HG02840 (cell line): Measurements from ENCODE around the gene MRPL36.

Source experiments
- ATAC-seq: cut with Tn5 transposase; IDR thresholded peaks from one replicate; pipeline ENCODE4 v1.9.1; 2021; ENCODE audit warnings: mild to moderate bottlenecking, moderate library complexity, moderate number of reproducible peaks; ENCODE audit not compliant: unreplicated experiment, low FRiP score

The MRPL36 gene

DNA sequence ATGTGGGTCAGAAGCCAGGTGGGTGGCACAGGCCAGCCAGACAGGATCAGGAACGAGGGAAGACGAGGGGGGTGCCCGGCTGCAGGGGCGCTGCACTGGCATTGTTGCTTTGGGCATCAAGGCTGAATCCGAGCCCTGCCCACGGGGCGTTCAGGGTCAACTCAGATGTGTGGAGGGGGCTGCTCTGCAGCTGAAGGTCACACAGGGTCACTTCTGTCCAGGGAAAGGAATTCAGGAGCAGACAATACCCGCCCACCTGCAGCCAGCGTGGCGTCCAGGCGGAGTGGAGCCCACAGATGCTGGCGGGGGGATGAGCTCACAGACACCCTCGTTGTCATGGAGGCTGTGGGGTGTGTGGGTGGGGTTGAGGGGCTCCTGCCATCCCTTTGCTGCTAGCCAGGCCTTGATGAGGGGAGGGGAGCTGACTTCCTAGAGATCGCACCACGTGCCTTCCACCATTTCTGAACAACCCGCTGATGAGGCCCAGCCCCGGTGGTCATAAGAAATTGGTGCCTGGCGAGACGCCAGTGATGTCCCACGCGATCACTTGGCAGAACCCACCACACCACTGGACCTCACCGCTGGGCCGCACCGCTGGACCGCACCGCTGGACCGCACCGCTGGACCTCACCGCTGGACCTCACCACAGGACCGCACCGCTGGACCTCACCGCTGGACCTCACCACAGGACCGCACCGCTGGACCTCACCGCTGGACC lies 31.2 kb downstream of the MRPL36 start:
- ATAC-seq = no peak

GRCh38 chr5:1767524-1768282 lies 31.9 kb downstream of the MRPL36 start:
- ATAC-seq = no peak

DNA sequence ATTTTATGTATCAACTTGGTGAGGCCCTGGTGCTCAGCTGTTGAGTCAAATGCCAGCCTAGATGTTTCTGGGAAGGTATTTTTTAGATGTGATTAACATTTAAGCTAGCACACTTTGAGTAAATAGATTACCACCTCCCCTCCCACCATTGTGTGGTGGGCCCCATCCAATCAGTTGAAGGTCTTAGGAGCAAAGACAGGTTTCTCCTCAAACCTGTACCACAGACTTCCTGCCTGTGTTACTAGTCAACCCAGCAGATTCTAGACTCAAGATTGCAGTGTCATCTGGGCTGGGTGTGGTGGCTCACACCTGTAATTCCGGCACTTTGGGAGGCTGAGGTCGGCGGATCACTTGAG lies 33.8 kb downstream of the MRPL36 start:
- no peak for ATAC-seq

DNA sequence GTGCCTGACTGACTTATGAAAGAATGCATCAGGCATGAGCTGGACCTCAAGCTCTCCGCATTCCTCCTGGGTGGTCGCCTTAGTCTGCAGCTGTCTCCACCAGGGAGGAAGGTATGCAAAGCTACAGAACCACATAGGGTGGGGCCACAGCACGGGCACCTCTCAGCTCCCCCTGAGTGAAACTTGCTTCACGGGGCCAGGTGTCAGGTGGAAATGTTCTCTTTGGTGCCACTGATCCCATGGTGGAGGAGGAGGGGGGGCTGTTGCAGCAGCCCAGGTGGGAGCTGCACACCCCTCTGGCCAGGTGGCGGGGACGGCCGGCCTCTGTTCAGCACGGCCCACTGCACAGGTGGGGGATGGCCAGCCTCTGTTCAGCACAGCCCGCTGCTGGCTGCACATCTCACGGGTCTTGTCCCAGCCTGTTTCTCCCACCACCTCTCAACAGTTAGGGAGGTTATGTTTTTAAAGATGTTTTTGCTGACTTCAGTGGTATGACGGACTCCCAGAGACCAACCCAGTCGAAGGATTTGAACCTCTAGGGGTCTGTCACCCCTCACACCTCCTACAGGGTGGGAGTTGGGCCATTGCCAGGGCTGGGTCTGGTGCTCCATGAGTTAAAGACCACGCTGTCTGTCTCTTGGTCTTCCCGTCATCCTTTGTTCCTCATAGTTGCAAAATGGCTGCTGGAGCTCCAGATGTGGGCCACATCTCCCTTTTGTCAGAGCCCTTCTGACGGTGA lies 34.3 kb downstream of the MRPL36 start:
- ATAC-seq = no peak

DNA sequence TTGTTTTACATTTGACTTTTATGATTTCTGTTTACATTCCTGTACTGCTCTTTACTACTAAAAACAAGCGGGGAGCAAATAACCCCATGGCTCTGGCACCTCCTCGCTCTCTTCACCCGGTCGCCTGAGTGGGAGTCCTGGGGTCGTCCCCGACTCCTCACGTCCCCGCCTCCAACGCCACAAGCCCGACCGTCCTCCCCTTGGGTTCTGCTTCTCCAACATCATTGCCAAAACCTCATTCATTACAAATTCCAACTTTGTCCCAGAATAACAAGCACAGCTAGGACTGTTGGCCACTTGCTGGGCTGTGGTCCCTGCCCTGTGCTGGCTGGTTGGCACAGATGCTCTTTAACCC lies 35.1 kb downstream of the MRPL36 start:
- no peak for ATAC-seq

DNA sequence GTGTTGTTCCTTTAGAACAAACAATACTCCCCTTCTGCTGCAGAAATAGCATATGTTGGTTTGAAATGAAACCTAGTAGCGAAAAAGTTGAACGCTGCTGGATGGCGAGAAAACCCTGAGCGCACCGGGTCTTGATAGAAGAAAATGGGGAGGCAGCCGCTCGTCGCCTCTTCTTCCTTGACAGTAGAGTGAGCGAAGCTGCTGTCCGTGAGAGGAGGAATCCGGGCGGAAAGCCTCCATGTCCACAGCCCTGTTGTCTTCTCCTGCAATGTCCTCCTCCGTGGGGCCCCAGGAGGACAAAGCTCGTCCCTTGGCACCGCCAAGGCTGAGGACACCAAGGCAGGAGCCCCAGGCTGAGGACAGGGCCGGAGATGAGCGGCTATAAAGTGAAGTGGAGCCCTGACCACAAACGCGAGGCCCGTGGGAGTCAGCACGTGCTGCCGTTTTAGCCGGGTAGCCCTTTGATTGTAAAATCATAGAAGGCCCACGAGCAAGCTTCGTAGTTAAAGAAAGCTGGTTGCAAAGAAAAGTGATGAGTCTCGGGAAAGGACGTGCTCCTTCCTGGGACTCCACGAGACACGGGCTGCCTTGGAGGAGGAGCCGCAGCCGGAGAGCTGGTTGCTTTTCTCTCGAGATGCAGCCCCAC lies 35.6 kb downstream of the MRPL36 start:
- ATAC-seq = no peak

DNA sequence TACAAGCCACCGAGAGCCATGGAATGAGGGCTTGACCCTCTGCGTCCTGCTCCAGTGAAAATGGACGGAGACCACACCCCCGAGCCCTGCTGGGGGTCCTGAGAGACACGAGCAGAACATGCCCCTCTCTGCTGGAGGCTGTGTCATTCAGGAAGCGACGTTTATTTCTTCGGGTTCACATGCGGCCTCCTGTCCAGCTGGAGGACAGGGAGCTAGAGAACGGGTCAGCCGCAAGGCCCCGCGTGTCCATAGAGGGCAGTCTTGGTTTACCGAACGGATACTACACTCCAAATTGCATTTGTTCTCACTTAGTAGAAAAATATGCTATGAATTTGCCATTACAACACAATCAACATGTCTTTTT lies 36.1 kb downstream of the MRPL36 start:
- no peak for ATAC-seq

DNA sequence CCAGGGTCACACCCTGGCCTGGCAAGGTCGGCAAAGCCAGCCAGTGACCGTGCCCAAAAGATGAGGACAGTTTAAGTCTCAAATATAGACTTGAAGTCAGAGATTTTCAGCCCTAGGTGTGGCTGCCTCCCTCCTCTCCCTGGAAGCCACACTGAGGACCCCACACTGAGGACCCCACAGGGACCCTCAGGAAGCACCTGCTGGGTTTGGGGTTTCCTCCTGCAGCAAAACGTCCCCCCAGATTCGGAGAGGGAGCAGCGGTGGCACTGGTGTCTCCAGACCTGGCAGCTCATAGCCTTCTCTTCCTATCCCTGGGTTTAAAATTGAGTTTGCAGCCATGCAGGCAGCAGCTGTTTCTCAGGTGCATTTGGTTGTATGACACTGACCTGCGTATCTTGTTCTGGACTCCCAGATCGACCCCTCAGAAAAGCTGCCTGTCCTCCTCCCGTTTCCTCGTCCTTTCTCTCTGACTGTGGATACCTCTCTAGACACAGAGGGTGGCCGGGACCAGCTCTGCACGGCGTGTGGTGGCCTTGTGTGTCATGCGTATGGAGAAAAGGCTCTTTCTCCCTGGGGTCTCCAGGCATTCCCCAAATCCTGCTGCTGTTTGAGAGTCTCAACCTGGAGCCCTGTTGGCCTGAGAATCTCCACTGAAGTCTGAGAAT lies 36.6 kb downstream of the MRPL36 start:
- ATAC-seq = no peak

GRCh38 chr5:1762121-1762882 lies 37.3 kb downstream of the MRPL36 start:
- ATAC-seq = no peak

DNA sequence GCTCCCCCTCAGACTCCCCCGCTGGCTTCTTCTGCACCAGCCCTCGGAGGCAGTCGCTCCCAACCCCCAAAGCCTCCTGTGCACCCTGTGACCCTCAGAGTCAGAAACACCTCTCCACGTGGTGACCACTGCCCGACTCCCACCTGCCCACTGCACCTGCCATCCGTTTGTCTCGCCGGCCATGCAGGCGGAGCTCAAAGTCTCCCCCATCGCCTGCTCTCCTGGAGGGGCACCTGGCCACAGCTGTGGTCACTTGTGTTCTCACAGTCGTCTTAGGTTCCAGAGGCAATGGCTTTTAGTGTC lies 38.2 kb downstream of the MRPL36 start:
- no peak for ATAC-seq

DNA sequence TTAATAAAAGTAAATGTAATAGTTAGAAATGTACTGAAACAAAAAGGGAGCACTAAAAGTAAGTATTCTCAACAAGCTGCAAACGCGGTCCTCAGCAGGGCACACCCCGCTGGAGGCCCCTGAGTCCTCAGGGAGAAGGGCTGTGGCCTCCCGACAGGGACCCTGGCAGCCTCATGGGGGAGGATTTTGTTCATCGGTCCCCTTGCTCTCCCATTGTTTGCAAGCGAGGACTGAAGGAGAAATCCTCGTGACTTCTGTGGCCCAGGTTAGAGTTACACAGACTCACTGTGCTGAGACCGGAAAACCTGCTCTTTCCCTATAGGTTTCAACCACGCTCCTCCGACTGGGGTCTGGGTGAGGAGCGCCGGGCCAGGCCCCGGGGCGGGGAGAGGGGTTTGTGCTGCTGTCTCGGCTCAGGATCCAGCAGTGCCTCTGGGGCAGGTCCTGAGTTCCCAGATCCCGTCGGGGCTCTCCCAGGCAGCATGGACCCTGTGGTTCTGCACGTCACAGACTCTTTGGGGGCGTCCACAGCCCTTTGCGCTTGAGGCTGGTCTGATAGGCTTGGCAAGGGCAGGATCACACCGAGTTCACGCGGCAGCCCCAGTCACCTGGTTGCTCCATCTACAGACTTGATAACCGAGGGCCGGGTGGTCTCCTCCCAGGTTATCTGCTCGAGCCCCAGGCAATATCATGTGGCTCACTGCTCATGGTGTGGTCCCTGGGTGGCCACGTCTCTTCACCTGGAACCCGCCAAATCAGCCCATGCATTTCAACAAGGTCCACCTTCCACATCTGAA lies 38.8 kb downstream of the MRPL36 start:
- no peak for ATAC-seq

DNA sequence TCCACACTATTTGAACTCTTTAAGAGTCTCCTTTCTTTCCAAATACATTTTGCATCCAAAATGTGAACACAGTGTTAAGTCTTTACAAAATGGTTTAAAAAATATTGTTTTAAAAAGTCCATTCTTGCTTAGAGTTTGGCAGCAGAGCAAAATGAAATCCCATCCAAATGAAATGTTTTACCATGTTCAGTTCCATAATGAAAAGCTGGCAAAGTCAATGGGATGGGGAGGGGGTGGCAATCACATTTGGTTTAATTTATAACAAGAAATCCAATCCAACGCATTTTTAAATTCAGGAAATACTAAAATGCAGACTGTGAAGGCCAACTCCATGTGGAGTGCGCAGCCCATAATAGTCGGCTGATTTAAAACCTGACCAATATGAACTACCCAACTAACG lies 39.4 kb downstream of the MRPL36 start:
- no peak for ATAC-seq

GRCh38 chr5:1759378-1759970 lies 40.2 kb downstream of the MRPL36 start:
- no peak for ATAC-seq

DNA sequence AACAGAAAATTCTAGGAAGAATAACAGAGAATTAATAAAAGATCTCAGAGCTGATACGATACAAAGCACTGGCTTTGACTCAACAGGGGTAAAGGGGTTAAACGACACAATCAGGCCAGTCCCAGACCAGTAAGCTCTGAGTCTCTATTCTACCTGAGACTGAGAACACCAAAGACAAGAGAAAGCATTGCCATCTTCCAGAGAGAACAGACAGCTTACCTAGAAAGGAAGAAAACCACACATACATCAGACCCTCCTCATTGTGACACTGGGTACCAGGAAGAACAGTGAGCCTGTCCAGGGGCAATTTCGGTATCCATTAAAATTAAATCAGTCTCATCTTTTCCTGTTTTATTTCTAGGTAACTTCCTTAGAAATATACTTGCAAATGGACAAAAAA lies 41.1 kb downstream of the MRPL36 start:
- no peak for ATAC-seq

GRCh38 chr5:1757511-1757910 lies 42.1 kb downstream of the MRPL36 start:
- no peak for ATAC-seq

GRCh38 chr5:1756481-1756880 lies 43.2 kb downstream of the MRPL36 start:
- ATAC-seq = no peak

- ATAC-seq = no peak
These were observed 44.2 kb downstream of the MRPL36 start for GRCh38 chr5:1755321-1755949.

DNA sequence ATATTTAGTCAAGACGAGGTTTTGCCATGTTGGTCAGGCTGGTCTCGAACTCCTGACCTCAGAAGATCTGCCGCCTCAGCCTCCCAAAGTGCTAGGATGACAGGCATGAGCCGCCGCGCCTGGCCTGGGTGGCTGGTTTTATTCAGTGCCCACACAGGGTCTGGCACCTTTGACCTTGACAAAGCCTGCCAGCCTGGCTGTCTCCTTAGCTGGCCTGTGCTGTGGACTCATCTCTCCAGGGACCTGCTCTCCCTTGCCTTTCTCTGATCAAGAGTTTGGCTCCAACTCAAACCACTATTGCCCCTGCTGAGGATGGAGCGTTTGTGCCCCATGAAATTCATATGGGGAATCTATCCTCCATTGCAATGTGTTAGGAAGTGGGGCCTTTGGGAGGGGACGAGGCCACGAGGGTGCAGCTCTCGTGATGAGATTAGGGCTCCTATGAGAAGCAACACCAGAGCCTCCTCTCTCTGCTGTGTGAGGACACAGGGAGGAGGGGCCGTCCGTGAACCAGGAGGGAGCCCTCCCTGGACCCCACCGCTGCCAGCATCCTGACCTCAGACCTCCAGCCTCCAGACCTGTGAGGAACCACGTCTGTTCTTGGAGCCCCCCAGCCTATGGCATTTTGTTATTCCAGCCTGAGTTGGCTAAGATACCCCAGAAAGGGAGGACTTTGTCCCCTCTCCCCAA lies 45.0 kb downstream of the MRPL36 start:
- no peak for ATAC-seq
